MCF 10A (cell line): ENCODE data around the gene GSTP1. TPM values are rescaled to one million over a fixed set of nuclear protein-coding genes. Genes with fewer than 3 reads are reported as not detected.

Experiments used
- BruUV-seq: library from RNA; stranded (reverse); fragments of 400-500 nt; replicated peaks from 2 replicates; lab custom pipeline; 2021; lab: Mats Ljungman, UMichigan
- CTCF ChIA-PET: fragments of 300-600 bp; sonication (Branson Sonifier 250); formaldehyde crosslinking; extraction: SDS; loops from one replicate; lab custom pipeline; 2021; ENCODE audit warnings: antibody characterized with exemption, inconsistent platforms; lab: Yijun Ruan, JAX
- POLR2A ChIA-PET: fragments of 300-600, 350-650 bp; sonication (Branson Sonifier 250); formaldehyde crosslinking; extraction: SDS; loops from one replicate; lab custom pipeline; 2020; ENCODE audit warnings: antibody characterized with exemption, inconsistent platforms; lab: Yijun Ruan, JAX
- DNase-seq: peaks from one replicate; pipeline ENCODE4 v3.0.0-alpha.2; 2018; ENCODE audit not compliant: unreplicated experiment
- H3K27ac Mint-ChIP-seq: one replicate; pipeline ENCODE4 v1.8.0; 2022; ENCODE audit warnings: mild to moderate bottlenecking, low read depth, mixed read lengths; ENCODE audit not compliant: unreplicated experiment
- H3K27me3 Mint-ChIP-seq: one replicate; pipeline ENCODE4 v1.8.0; 2022; ENCODE audit warnings: mixed read lengths; ENCODE audit not compliant: insufficient read depth, unreplicated experiment
- H3K36me3 Mint-ChIP-seq: one replicate; pipeline ENCODE4 v1.8.0; 2022; ENCODE audit warnings: mild to moderate bottlenecking, moderate library complexity, mixed read lengths; ENCODE audit not compliant: insufficient read depth, unreplicated experiment
- H3K4me1 Mint-ChIP-seq: one replicate; pipeline ENCODE4 v1.8.0; 2022; ENCODE audit warnings: mixed read lengths; ENCODE audit not compliant: insufficient read depth, unreplicated experiment
- H3K4me3 Mint-ChIP-seq: one replicate; pipeline ENCODE4 v1.8.0; 2022; ENCODE audit warnings: mild to moderate bottlenecking, moderate library complexity, mixed read lengths; ENCODE audit not compliant: unreplicated experiment
- H3K9me3 Mint-ChIP-seq: one replicate; pipeline ENCODE4 v1.8.0; 2022; ENCODE audit warnings: mixed read lengths; ENCODE audit not compliant: unreplicated experiment
- CTCF ChIP-seq: fragments of 200-600 bp; IDR thresholded peaks from one replicate; pipeline ENCODE4 v1.8.0; 2022; ENCODE audit warnings: antibody characterized with exemption, mild to moderate bottlenecking; ENCODE audit not compliant: unreplicated experiment
- intact Hi-C: fragments of 100-400 bp; cut with micrococcal nuclease; formaldehyde crosslinking; loops from 2 replicates; pipeline ENCODE4 v1.14.1; 2022
- total RNA-seq: library from RNA; stranded (reverse); gene quantifications from 2 replicates; pipeline ENCODE4 v1.2.3, GENCODE V29; 2022

Gene GSTP1
- total RNA-seq, 1 experiment from 2014 or later, result 1,641 TPM

- POLR2A ChIA-PET, result interaction anchor here (0.6 to 4.4 kb wide), 20 partner anchors 9 to 1725 kb away, joined by 3 to 70 read pairs (median 6); partner anchors contain the start of genes NUDT8, PITPNM1, POLD4 and PPP1CA
- no peak for TF ChIP-seq CTCF
- peaks cover 44% of the 10 kb centered on the region for H3K36me3 Mint-ChIP-seq
- CTCF ChIA-PET, result interaction anchor here (0.5 to 5.2 kb wide), 6 partner anchors 9 to 334 kb away, joined by 3 to 34 read pairs (median 4); no protein-coding TSS in a partner anchor
- intact Hi-C loops, result loop anchor here (5.0 kb wide), 1 partner anchor 75 kb away; the partner anchor contains the start of genes CDK2AP2 and PITPNM1
- peaks cover 18% of the 10 kb centered on the region for H3K27me3 Mint-ChIP-seq
- peak overlapping the region; percentile 84 for H3K4me3 Mint-ChIP-seq
- BruUV-seq, result no TSS peak
- peaks cover 49% of the 10 kb centered on the region for H3K4me1 Mint-ChIP-seq
- peak overlapping the region; percentile 94 for H3K27ac Mint-ChIP-seq
- DNase-seq, result no peak
- H3K9me3 Mint-ChIP-seq, result no peaks in the 10 kb centered on the region
Measured at GRCh38 chr11:67582011-67582410, 1.6 kb upstream of the GSTP1 start.

GRCh38 chr11:67584205-67584880, 731 bp downstream of the GSTP1 start:
- intact Hi-C loops, result loop anchor here (1.0 to 5.0 kb wide), 2 partner anchors 12 to 77 kb away; partner anchors contain the start of genes CDK2AP2 and PITPNM1
- TSS peak; percentile 39 for BruUV-seq
- ChIA-PET CTCF (interaction anchor here (0.5 to 5.2 kb wide), 10 partner anchors 12 to 115 kb away, joined by 3 to 34 read pairs (median 3); partner anchors contain the start of gene NUDT8), POLR2A (interaction anchor here (0.6 to 4.4 kb wide), 28 partner anchors 10 to 426 kb away, joined by 3 to 70 read pairs (median 6); partner anchors contain the start of genes AIP, ALDH3B1, CDK2AP2 and NUDT8)
- no peaks in the 10 kb centered on the region for H3K9me3 Mint-ChIP-seq
- peak overlapping the region; percentile 96 for H3K27ac Mint-ChIP-seq
- peak; percentile 88 for DNase-seq
- H3K4me3 Mint-ChIP-seq, result peak overlapping the region; percentile 84
- TF ChIP-seq CTCF, result no peak
- H3K4me1 Mint-ChIP-seq, result peaks cover 49% of the 10 kb centered on the region
- peaks cover 16% of the 10 kb centered on the region for H3K27me3 Mint-ChIP-seq
- peaks cover 60% of the 10 kb centered on the region for H3K36me3 Mint-ChIP-seq

- Mint-ChIP-seq H3K4me1 (peaks cover 42% of the 10 kb centered on the region), H3K27me3 (peaks cover 7% of the 10 kb centered on the region), H3K9me3 (no peaks in the 10 kb centered on the region), H3K27ac (peak overlapping the region; percentile 96), H3K36me3 (peaks cover 67% of the 10 kb centered on the region), H3K4me3 (peak overlapping the region; percentile 84)
- BruUV-seq, result no TSS peak
- intact Hi-C loops, result loop anchor here (1.0 to 5.0 kb wide), 2 partner anchors 13 to 78 kb away; partner anchors contain the start of genes CDK2AP2 and PITPNM1
- ChIA-PET POLR2A (interaction anchor here (0.6 to 4.4 kb wide), 22 partner anchors 9 to 426 kb away, joined by 3 to 70 read pairs (median 6); partner anchors contain the start of genes AIP, ALDH3B1, CDK2AP2 and NUDT8), CTCF (interaction anchor here (0.5 to 5.2 kb wide), 9 partner anchors 13 to 240 kb away, joined by 3 to 34 read pairs (median 3); partner anchors contain the start of gene NUDT8)
- no peak for DNase-seq
- TF ChIP-seq CTCF, result no peak
Measured at GRCh38 chr11:67584881-67585873, 1.6 kb downstream of the GSTP1 start.
